HepG2 (cell line): Measurements from ENCODE around the gene GRIK1. TPM values are rescaled to one million over a fixed set of nuclear protein-coding genes. Genes with fewer than 3 reads are reported as not detected.

Experiments used
- ATAC-seq: fragments of 200-7000 bp; cut with Tn5 transposase; 3 replicates; pipeline ENCODE4 v1.9.1; 2020; ENCODE audit warnings: mild to moderate bottlenecking, moderate library complexity
- BruUV-seq: library from RNA; stranded (reverse); fragments of 400-500 nt; replicated peaks from 2 replicates; lab custom pipeline; 2021; lab: Mats Ljungman, UMichigan
- CTCF ChIA-PET: fragments of 300-600 bp; formaldehyde crosslinking; extraction: SDS; loops from one replicate; lab custom pipeline; 2021; ENCODE audit warnings: low total read pairs, inconsistent platforms, low intra/inter-chr PET ratio; lab: Yijun Ruan, JAX
- POLR2A ChIA-PET: fragments of 350-600 bp; sonication (Branson Sonifier 250); formaldehyde crosslinking; loops from one replicate; lab custom pipeline; 2020; ENCODE audit warnings: antibody characterized with exemption, inconsistent platforms; lab: Yijun Ruan, JAX
- DNase-seq: peaks from one replicate; pipeline ENCODE4 v3.0.0-alpha.2; 2015; ENCODE audit warnings: low spot score
- FAIRE-seq: peaks from 3 replicates; lab custom pipeline; 2011; peaks lifted over from hg19 to GRCh38; lab: Jason Lieb, UNC
- H2AFZ ChIP-seq: one replicate; pipeline ENCODE4 v1.6.1; 2011; ENCODE audit warnings: low read length, inconsistent platforms
- H3K27ac ChIP-seq: fragments of 300-600 bp; 3 replicates; pipeline ENCODE4 v1.8.0; 2011; ENCODE audit warnings: mixed run types, mild to moderate bottlenecking, mixed read lengths, low read length, inconsistent platforms; ENCODE audit not compliant: insufficient read depth; ENCODE audit errors: extremely low read length
- H3K27me3 ChIP-seq, 2 experiments: fragments of 200-600 bp in 1 of 2; 2 replicates in 1 of 2; 3 replicates in 1 of 2; pipeline versions ENCODE4 v1.6.0 to v1.8.0; 2011; ENCODE audit warnings: low read length in 2 of 2, mild to moderate bottlenecking in 2 of 2, moderate library complexity in 2 of 2, inconsistent platforms in 1 of 2; ENCODE audit not compliant: insufficient read depth in 2 of 2, control insufficient read depth in 1 of 2
- H3K36me3 ChIP-seq, 2 experiments: fragments of 200-600 bp in 1 of 2; replicated peaks in 1 of 2; 2 replicates in 1 of 2; 3 replicates in 1 of 2; pipeline versions ENCODE4 v1.5.1 to v1.8.0; 2011; ENCODE audit warnings: low read length in 2 of 2, inconsistent platforms in 1 of 2; ENCODE audit not compliant: insufficient read depth in 2 of 2, control insufficient read depth in 1 of 2
- H3K4me1 ChIP-seq: 2 replicates; pipeline ENCODE4 v1.5.1; 2012; ENCODE audit warnings: low read length, inconsistent platforms; ENCODE audit not compliant: insufficient read depth
- H3K4me2 ChIP-seq: 2 replicates; pipeline ENCODE4 v1.6.0; 2011; ENCODE audit warnings: low read depth, low read length, inconsistent platforms
- H3K4me3 ChIP-seq, 3 experiments: fragments of 200-600 bp in 1 of 3; sonication (generic), shearing (Covaris generic) in 1 of 3; replicated peaks in 1 of 3; 2 replicates each; pipeline ENCODE4 v1.5.1; 2011 to 2016; ENCODE audit warnings: low read length in 3 of 3, inconsistent platforms in 2 of 3, low read depth in 2 of 3, mild to moderate bottlenecking in 2 of 3, control low read depth in 1 of 3, mixed read lengths in 1 of 3; ENCODE audit not compliant: insufficient read depth in 1 of 3
- H3K79me2 ChIP-seq: one replicate; pipeline ENCODE4 v1.6.1; 2011; ENCODE audit warnings: low read length, inconsistent platforms; ENCODE audit not compliant: insufficient read depth
- H3K9ac ChIP-seq: 2 replicates; pipeline ENCODE4 v1.6.0; 2011; ENCODE audit warnings: mild to moderate bottlenecking, low read depth, low read length, inconsistent platforms; ENCODE audit not compliant: insufficient read depth
- H3K9me3 ChIP-seq: 2 replicates; pipeline ENCODE4 v1.5.1; 2012; ENCODE audit warnings: mild to moderate bottlenecking, low read length
- H4K20me1 ChIP-seq: 2 replicates; pipeline ENCODE4 v1.6.0; 2011; ENCODE audit warnings: inconsistent platforms, mild to moderate bottlenecking, low read length, moderate library complexity; ENCODE audit not compliant: insufficient read depth
- FOXK1 ChIP-seq: sonication (generic); formaldehyde crosslinking; IDR thresholded peaks from 2 replicates; pipeline ENCODE4 v1.4.0; 2020; ENCODE audit warnings: low read depth, missing genetic modification reagents, borderline replicate concordance
- GPN1 ChIP-seq: sonication (generic); formaldehyde crosslinking; IDR thresholded peaks from 2 replicates; pipeline ENCODE4 v1.5.1; 2020; ENCODE audit warnings: missing genetic modification reagents, borderline replicate concordance
- HOMEZ ChIP-seq: IDR thresholded peaks from 2 replicates; pipeline ENCODE4 v1.6.1; 2016; ENCODE audit warnings: low read depth
- KMT2A ChIP-seq: sonication (generic); formaldehyde crosslinking; IDR thresholded peaks from 2 replicates; pipeline ENCODE4 v1.4.0; 2020; ENCODE audit warnings: missing genetic modification reagents
- WGBS: methylation state at CpG from one replicate; pipeline ENCODE4 v1.1.6; 2017; ENCODE audit warnings: low lambda C conversion rate; 5-methylcytosine and 5-hydroxymethylcytosine counted together
- in situ Hi-C: cut with HindIII; loops from 2 replicates; pipeline ENCODE4 v1.10.0; 2017; ENCODE audit warnings: low pct_unique_long_range_greater_than_20kb; ENCODE audit not compliant: extremely low pct_ligation_motif_present
- intact Hi-C: fragments of 100-400 bp; cut with micrococcal nuclease; formaldehyde crosslinking; loops from one replicate; pipeline ENCODE4 v1.10.0; 2022; ENCODE audit not compliant: unreplicated experiment
- polyA plus RNA-seq, 8 experiments: library from polyadenylated mRNA; depleted of rRNA in 3 of 8; stranded (reverse) in 7 of 8; unstranded in 1 of 8; fragments of >200 nt; fragmentation: Illumina TruSeq in 4 of 8; extraction: Trizol in 4 of 8; gene quantifications; 2 replicates each; pipeline versions ENCODE4 v1.2.1 to v1.2.3, GENCODE V29; 2011 to 2016; ENCODE audit warnings: low read depth in 4 of 8, missing spikeins in 1 of 8, mixed read lengths in 1 of 8; ENCODE audit not compliant: insufficient read depth in 1 of 8
- total RNA-seq, 5 experiments: library from RNA; depleted of rRNA; stranded (reverse); fragments of >200 nt; fragmentation: Illumina TruSeq; extraction: Trizol; gene quantifications; 2 replicates each; pipeline ENCODE4 v1.2.3, GENCODE V29; 2016; ENCODE audit warnings: low read depth in 1 of 5
- TF ChIP-seq, protein P1 (sequence below): sonication (generic); formaldehyde crosslinking; IDR thresholded peaks from 2 replicates; pipeline ENCODE4 v1.8.0; 2022; ENCODE audit warnings: mild to moderate bottlenecking, missing genetic modification reagents
- TF ChIP-seq, protein P2 (sequence below): sonication (generic); formaldehyde crosslinking; IDR thresholded peaks from 2 replicates; pipeline ENCODE4 v1.8.1; 2023; ENCODE audit warnings: mild to moderate bottlenecking, missing genetic modification reagents, borderline replicate concordance

GRIK1 gene
- total and polyA plus RNA-seq, 2 of the 13 experiments (the other 11 are each of a cell fraction or from before 2014, with no cell fraction given), result not detected

DNA sequence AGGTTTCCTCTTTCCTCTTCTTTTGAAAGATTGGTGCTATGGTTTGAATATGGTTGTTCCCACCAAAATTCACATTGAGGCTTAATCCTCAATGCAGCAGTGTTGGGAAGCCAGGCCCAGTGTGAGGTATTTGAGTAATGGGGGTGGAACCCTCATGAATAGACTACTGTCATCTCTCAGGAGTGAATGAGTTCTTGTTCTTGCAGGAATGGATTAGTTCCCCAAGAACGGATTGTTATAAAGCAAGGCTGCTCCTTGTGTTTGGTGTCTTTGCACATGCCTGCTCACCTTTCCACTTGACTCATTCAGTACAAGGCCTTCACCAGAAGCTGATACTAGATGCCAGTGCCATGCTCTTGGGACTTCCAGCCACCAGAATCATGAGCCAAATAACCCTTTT is 417.9 kb downstream of the GRIK1 start:
- in situ Hi-C loops (no loop called here), intact Hi-C loops (no loop called here)
- Histone ChIP-seq H3K4me1 (no peaks in the 10 kb centered on the region), H3K9me3 (peaks cover 16% of the 10 kb centered on the region), H3K4me3 (no peak overlapping the region), H3K79me2 (no peaks in the 10 kb centered on the region), H4K20me1 (no peaks in the 10 kb centered on the region), H3K9ac (no peak overlapping the region), H3K36me3 (no peaks in the 10 kb centered on the region), H3K4me2 (no peak overlapping the region), H3K27ac (no peak overlapping the region), H2AFZ (no peak overlapping the region), H3K27me3 (no peaks in the 10 kb centered on the region)
- CTCF ChIA-PET, result no interaction called here
- BruUV-seq, result no TSS peak
- 92% methylated on average over 1 of the region's 1 CpG for WGBS
- no peak for TF ChIP-seq KMT2A
- TF ChIP-seq, protein P1, sequence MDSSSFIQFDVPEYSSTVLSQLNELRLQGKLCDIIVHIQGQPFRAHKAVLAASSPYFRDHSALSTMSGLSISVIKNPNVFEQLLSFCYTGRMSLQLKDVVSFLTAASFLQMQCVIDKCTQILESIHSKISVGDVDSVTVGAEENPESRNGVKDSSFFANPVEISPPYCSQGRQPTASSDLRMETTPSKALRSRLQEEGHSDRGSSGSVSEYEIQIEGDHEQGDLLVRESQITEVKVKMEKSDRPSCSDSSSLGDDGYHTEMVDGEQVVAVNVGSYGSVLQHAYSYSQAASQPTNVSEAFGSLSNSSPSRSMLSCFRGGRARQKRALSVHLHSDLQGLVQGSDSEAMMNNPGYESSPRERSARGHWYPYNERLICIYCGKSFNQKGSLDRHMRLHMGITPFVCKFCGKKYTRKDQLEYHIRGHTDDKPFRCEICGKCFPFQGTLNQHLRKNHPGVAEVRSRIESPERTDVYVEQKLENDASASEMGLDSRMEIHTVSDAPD, result no peak
- no peak for TF ChIP-seq HOMEZ (CRISPR knock-in tag)
- no peak for TF ChIP-seq GPN1 (CRISPR knock-in tag)
- TF ChIP-seq, protein P2, sequence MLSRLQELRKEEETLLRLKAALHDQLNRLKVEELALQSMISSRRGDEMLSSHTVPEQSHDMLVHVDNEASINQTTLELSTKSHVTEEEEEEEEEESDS (CRISPR knock-in tag), result no peak
- TF ChIP-seq FOXK1, result no peak
- POLR2A ChIA-PET, result no interaction called here
- ATAC-seq, result no peak
- DNase-seq, result no peak
- FAIRE-seq, result no peak
